ENCODE results near the gene APOA5. TPM values are rescaled to one million over a fixed set of nuclear protein-coding genes. Genes with fewer than 3 reads are reported as not detected.
A peak's percentile ranks its signal among the peaks of the same experiment; 100 is the strongest.

APOA5 gene
- total and polyA plus RNA-seq, 2 of the 13 experiments (the other 11 are each of a cell fraction or from before 2014, with no cell fraction given) = 44.0 to 49.1 TPM

DNA sequence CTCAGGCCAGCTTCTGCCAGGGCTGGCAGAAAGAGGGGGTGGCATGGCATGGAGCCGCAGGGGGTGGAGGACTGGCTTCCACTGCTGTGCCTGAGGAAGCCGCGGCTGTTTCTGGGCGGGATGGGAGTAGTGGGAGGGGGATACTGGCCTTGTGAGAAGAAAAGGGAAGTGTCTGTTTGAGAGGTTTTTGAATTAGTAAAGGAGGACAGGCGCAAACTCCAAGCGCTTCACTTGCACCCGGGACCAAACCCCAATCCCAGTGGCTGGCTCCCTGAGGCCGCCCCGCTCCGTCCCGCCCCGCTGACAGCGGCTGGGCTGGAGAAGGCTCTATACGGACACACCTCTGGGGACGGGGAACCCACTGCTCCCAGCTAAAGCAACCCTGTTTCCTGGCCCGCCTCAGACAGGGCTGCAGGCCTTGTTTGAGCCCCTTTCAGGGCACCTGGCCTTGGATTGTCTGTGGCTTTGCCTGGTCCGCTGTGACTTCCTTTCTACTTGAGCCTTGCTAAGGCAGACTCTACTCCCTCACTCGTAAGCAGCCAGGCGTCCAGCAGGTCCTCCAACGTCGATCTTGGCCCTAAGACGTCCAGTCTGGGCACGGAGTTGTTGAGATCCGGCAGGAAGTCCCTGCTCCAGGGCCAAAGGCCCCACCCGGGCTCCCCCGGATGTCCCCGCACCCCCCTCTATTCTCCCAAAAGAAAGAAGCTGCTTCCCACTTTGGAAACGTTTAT, 43.5 kb upstream of the APOA5 start (continued):
- peak; percentile 2; the same call in 1 of the 2 replicates for TF ChIP-seq ZC3H4 (CRISPR knock-in tag; IDR thresholded peaks at IDR 0.05; ENCODE audit: borderline replicate concordance)
- TF ChIP-seq ZNF75D (CRISPR knock-in tag; IDR thresholded peaks at IDR 0.05; ENCODE audit: borderline replicate concordance) = no peak
- TF ChIP-seq, protein P1, sequence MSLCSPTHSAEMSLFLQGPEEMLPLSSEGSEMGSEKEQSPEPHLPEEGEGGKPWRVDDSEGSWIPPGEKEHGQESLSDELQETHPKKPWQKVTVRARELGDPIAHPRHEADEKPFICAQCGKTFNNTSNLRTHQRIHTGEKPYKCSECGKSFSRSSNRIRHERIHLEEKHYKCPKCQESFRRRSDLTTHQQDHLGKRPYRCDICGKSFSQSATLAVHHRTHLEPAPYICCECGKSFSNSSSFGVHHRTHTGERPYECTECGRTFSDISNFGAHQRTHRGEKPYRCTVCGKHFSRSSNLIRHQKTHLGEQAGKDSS (CRISPR knock-in tag; IDR thresholded peaks at IDR 0.05; ENCODE audit: borderline replicate concordance, low read depth) = peak; percentile 14; the same call in 1 of the 2 replicates
- TF ChIP-seq ZNF230 (CRISPR knock-in tag; IDR thresholded peaks at IDR 0.05) = 0 out of 2 replicates have a peak, but pooled peaks have one; percentile 7
- TF ChIP-seq, protein P2, sequence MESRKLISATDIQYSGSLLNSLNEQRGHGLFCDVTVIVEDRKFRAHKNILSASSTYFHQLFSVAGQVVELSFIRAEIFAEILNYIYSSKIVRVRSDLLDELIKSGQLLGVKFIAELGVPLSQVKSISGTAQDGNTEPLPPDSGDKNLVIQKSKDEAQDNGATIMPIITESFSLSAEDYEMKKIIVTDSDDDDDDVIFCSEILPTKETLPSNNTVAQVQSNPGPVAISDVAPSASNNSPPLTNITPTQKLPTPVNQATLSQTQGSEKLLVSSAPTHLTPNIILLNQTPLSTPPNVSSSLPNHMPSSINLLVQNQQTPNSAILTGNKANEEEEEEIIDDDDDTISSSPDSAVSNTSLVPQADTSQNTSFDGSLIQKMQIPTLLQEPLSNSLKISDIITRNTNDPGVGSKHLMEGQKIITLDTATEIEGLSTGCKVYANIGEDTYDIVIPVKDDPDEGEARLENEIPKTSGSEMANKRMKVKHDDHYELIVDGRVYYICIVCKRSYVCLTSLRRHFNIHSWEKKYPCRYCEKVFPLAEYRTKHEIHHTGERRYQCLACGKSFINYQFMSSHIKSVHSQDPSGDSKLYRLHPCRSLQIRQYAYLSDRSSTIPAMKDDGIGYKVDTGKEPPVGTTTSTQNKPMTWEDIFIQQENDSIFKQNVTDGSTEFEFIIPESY (CRISPR knock-in tag; IDR thresholded peaks at IDR 0.05) = peak; percentile 88; the same call in 1 of the 2 replicates
- TF ChIP-seq, protein P3, sequence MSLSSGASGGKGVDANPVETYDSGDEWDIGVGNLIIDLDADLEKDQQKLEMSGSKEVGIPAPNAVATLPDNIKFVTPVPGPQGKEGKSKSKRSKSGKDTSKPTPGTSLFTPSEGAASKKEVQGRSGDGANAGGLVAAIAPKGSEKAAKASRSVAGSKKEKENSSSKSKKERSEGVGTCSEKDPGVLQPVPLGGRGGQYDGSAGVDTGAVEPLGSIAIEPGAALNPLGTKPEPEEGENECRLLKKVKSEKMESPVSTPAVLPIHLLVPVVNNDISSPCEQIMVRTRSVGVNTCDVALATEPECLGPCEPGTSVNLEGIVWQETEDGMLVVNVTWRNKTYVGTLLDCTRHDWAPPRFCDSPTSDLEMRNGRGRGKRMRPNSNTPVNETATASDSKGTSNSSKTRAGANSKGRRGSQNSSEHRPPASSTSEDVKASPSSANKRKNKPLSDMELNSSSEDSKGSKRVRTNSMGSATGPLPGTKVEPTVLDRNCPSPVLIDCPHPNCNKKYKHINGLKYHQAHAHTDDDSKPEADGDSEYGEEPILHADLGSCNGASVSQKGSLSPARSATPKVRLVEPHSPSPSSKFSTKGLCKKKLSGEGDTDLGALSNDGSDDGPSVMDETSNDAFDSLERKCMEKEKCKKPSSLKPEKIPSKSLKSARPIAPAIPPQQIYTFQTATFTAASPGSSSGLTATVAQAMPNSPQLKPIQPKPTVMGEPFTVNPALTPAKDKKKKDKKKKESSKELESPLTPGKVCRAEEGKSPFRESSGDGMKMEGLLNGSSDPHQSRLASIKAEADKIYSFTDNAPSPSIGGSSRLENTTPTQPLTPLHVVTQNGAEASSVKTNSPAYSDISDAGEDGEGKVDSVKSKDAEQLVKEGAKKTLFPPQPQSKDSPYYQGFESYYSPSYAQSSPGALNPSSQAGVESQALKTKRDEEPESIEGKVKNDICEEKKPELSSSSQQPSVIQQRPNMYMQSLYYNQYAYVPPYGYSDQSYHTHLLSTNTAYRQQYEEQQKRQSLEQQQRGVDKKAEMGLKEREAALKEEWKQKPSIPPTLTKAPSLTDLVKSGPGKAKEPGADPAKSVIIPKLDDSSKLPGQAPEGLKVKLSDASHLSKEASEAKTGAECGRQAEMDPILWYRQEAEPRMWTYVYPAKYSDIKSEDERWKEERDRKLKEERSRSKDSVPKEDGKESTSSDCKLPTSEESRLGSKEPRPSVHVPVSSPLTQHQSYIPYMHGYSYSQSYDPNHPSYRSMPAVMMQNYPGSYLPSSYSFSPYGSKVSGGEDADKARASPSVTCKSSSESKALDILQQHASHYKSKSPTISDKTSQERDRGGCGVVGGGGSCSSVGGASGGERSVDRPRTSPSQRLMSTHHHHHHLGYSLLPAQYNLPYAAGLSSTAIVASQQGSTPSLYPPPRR (CRISPR knock-in tag; IDR thresholded peaks at IDR 0.05; ENCODE audit: borderline replicate concordance) = 0 out of 2 replicates have a peak, but pooled peaks have one; percentile 9
- TF ChIP-seq, protein P4, sequence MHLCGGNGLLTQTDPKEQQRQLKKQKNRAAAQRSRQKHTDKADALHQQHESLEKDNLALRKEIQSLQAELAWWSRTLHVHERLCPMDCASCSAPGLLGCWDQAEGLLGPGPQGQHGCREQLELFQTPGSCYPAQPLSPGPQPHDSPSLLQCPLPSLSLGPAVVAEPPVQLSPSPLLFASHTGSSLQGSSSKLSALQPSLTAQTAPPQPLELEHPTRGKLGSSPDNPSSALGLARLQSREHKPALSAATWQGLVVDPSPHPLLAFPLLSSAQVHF (CRISPR knock-in tag; IDR thresholded peaks at IDR 0.05) = 0 out of 2 replicates have a peak, but pooled peaks have one; percentile 53
- TF ChIP-seq SRSF4 (IDR thresholded peaks at IDR 0.05; ENCODE audit: low read depth, low read length, poor library complexity, severe bottlenecking) = no peak
- TF ChIP-seq HNRNPL (IDR thresholded peaks at IDR 0.05; ENCODE audit: low read depth, low read length) = 0 out of 2 replicates have a peak, but pooled peaks have one; percentile 65
- TF ChIP-seq ZNF619 (CRISPR knock-in tag; IDR thresholded peaks at IDR 0.05) = no peak
- no peak for TF ChIP-seq ZNF563 (CRISPR knock-in tag; IDR thresholded peaks at IDR 0.05)
- peak; percentile 70 for TF ChIP-seq RBFOX2 (IDR thresholded peaks at IDR 0.05; ENCODE audit: low read depth, low read length)
- no peak for TF ChIP-seq KLF13 (CRISPR knock-in tag; IDR thresholded peaks at IDR 0.05)
- peak; percentile 58; the same call in 1 of the 2 replicates for TF ChIP-seq ZNF709 (CRISPR knock-in tag; IDR thresholded peaks at IDR 0.05)
- TF ChIP-seq, protein P5, sequence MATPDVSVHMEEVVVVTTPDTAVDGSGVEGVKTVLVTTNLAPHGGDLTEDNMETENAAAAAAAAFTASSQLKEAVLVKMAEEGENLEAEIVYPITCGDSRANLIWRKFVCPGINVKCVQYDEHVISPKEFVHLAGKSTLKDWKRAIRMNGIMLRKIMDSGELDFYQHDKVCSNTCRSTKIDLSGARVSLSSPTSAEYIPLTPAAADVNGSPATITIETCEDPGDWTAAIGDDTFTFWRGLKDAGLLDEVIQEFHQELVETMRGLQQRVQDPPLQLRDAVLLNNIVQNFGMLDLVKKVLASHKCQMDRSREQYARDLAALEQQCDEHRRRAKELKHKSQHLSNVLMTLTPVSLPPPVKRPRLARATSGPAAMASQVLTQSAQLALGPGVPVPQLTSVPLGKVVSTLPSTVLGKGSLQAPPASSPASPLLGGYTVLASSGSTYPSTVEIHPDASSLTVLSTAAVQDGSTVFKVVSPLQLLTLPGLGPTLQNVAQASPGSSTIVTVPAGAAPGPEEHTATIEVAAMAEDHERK (CRISPR knock-in tag; IDR thresholded peaks at IDR 0.05; ENCODE audit: low read depth) = no peak
- TF ChIP-seq CBX5 (CRISPR knock-in tag; IDR thresholded peaks at IDR 0.05; ENCODE audit: borderline replicate concordance) = 0 out of 2 replicates have a peak, but pooled peaks have one; percentile 21
- TF ChIP-seq MLLT10 (CRISPR knock-in tag; IDR thresholded peaks at IDR 0.05) = 0 out of 2 replicates have a peak, but pooled peaks have one; percentile 46
- TF ChIP-seq HOXA9 (CRISPR knock-in tag; IDR thresholded peaks at IDR 0.05; ENCODE audit: borderline replicate concordance) = no peak

Measured in HepG2 (cell line).